Head of caudate nucleus (tissue), 42 donors: ENCODE data around the gene SMCHD1.
"Not testable (repeated sequence)": the region's sequence is repeated elsewhere in the genome, so short reads cannot be mapped to it uniquely, and the experiment has no call there.

Source experiments
- DNase-seq, 42 donors: peaks; one replicate each; pipeline versions ENCODE4 v3.0.0 to v3.0.0-alpha.2; 2020 to 2021; ENCODE audit warnings: mixed read lengths in 7 of 42
- intact Hi-C: fragments of 100-400 bp; cut with DNase I; formaldehyde crosslinking; loops from one replicate; pipeline ENCODE4 v1.15.0; 2022

SMCHD1 gene

DNA sequence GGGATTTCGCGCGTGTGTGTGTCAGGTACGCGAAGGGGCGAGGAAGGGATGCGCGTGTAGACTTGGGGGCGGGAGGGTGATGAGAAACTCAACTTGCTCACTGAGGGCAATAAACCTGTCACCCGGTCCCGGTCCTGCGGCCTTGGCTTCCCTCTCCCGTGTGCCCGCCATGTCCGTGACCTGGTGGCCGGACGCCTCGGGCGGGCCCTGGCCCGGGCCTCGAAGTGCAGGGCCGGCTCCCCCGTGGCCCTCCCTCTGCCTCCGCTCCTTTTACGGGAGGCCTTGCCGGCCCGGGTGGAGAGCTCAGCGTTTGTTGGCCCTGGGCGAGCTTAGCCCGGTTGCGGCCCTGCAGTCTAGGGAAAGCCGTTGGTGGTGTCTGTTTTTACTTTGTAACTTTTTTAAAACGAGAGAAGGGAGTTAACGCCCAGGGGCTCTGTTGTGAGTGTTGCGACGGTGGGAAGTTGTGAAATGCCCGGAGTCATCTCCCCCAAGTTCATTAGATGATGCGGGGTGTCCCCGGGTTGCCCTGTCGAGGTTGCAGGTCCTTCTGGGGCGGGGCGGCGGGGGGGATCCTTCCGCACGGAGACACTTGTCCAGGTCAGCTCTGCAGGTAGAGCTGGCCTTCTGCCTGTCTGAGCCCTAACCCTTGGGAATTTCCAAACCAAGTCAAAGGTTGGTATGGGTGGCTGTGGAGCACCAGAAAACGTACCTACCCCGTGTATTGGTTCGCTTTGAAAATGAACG, 883 bp downstream of the SMCHD1 start:
- DNase-seq: peak in 18 of 42 donors; percentile 6 to 51 (median 22)
- intact Hi-C loops: loop anchor here (5.0 kb wide), 1 partner anchor 84 kb away; the partner anchor contains the start of genes METTL4 and NDC80

DNA sequence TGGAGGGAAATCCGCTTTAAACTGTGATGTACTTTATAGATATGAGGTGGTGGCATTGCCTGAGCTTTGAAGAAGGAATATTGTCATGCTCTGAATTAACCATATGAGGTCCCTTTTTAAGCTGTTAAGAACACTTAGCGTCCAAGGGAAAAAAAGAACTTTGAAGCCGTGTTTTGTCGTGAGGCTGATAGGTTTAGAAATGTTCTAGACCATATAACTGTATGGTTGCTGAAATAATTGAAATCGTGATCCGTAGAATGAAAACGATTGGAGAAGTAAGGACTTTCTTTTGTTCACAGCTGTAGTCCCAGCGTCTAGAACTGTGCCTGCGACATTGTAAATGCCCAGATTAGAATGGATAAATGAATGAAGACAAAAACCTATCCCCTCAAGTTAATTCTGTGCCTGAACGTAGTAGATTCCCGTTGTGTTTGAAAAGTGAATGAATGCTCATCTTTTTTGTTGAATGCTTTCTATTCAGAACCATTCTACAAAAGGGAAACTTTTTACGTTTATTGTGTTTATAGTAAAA, 1.5 kb downstream of the SMCHD1 start:
- no peak for DNase-seq

DNA sequence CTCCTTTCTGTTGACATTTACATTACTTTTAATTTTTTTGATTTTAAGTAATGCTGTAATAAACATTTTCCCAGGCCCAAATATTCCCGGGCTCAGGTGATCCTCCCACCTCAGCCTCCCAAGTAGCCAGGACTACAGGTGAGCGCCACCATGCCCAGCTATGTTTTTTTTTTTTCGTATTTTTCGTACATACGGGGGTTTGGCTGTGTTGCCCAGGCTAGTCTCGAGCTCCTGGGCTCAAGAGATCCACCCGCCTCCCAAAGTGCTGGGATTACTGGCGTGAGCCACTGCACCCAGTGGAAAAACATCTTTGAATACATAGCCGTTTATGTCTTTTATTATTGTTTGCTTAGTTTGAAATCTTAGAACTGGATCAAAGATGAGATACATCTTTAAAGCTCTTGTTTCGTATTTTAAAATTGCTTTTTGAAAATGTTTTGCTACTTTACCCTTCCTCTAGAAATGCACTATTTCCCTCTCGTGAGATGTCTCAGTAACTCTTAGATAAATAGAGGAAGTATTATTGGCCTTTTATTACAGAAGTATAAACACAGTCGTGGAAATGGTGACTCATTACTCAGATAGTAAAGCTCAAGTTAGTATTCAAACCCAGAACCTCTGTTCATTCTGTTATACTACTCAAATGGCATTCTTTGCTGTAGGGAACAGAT, 2.4 kb downstream of the SMCHD1 start:
- intact Hi-C loops: loop anchor here (5.0 kb wide), 1 partner anchor 86 kb away; the partner anchor contains the start of genes METTL4 and NDC80
- DNase-seq: no peak

More for the DNA sequence above, 1.5 kb downstream of the SMCHD1 start:
- intact Hi-C loops: loop anchor here (5.0 kb wide), 1 partner anchor 85 kb away; the partner anchor contains the start of genes METTL4 and NDC80

GRCh38 chr18:2660849-2661248, 5.3 kb downstream of the SMCHD1 start:
- DNase-seq, intact Hi-C loops: not testable (repeated sequence)

GRCh38 chr18:2662288-2662687, 6.8 kb downstream of the SMCHD1 start:
- intact Hi-C loops, DNase-seq: not testable (repeated sequence)

DNA sequence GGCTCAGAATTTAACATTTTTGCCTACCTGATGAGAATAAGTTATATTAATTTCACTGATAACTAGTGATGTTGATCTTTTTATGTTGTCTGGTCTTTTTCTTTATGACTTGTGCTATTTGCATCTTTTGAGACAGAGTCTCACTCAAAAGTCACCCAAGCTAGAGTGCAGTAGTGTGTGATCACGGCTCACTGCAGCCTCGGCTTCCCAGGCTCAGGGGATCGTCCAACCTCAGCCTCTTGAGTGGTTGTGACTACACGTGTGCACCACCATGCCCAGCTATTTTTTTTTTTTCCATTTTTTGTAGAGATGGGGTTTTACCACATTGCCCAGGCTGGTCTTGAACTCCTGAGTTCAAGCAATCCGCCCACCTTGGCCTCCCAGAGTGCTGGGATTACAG, 7.5 kb downstream of the SMCHD1 start:
- intact Hi-C loops: no loop called here

GRCh38 chr18:2672410-2672809, 16.9 kb downstream of the SMCHD1 start:
- DNase-seq: no peak
- intact Hi-C loops: no loop called here

More for the DNA sequence above, 7.5 kb downstream of the SMCHD1 start:
- no peak for DNase-seq

DNA sequence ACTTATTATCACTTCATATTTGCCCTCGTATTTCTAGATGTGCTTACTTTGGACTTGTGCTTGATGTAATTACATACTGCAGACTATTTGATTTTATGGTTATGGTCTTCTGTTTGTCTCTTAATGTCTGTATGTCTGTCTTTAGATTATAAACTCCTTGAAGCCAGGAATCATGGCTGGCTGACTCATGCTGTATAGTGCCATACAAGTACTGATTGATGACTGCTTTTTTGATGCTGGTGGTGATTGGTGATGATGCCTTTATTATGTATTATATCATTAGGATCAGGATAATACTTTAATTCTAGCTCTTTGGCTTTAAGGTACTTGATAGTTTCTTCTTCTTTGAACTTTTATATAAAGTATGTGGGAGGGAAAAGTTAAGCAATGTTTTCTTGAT, 17.3 kb downstream of the SMCHD1 start:
- no peak for DNase-seq
- intact Hi-C loops: no loop called here

DNA sequence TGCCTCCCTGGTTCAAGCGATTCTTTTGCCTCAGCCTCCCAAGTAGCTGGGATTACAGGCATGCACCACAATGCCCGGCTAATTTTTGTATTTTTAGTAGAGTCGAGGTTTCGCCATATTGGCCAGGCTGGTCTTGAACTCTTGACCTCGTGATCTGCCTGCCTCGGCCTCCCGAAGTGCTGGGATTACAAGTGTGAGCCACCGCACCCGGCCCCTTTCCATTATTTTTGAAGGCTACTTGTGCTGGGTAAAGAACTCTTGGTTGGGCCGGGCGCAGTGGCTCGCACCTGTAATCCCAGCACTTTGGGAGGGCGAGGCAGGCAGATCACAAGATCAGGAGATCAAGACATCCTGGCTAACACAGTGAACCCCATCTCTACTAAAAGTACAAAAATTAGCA, 23.4 kb downstream of the SMCHD1 start:
- intact Hi-C loops, DNase-seq: not testable (repeated sequence)

- intact Hi-C loops: no loop called here
- DNase-seq: no peak
Observed at GRCh38 chr18:2680216-2680792, 24.8 kb downstream of the SMCHD1 start.

DNA sequence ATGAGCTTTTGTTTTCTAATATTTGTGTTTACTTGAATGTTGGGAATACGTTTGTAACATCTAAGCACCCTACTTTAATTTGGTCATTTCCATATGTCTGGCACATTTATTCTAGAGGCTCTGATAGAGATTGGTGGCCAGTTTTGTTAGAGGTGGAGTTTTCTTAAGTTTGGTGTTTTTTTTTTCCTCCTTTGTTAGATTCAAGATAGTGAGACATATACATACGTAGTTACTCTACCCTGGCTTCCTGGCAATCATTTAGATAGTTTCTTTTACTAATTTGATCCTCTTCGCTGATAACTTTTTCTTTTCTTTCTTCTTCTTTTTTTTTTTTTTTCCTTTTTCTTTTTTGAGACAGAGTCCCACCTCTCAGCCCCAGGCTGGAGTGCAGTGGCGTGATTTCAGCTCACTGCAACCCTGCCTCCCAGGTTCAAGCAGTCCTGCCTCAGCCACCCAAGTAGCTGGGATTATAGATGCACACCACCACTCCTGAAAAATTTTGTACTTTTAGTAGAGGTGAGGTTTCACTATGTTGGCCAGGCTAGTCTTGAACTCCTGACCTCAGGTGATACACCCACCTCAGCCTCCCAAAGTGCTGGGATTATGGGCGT, 26.6 kb downstream of the SMCHD1 start:
- intact Hi-C loops: no loop called here
- DNase-seq: no peak

DNA sequence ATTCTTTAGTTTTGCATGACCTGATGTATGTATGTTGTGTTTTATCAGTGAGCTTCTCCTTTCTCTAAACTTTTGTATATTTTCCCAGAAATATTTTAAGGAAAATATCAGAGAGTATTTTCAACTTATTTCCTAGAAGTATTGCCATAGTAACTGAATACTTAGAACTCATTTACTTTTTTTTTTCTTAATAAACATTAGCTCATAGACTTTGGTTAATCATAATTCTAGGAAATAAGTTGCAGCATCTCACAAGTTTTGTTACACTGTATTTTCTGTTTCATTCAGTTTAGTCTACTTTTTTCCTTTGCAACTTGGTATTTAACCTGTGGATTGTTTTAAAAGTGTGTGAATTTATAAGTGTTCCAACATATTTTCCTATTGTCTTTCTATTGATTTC, 27.5 kb downstream of the SMCHD1 start:
- DNase-seq: no peak
- intact Hi-C loops: no loop called here

DNA sequence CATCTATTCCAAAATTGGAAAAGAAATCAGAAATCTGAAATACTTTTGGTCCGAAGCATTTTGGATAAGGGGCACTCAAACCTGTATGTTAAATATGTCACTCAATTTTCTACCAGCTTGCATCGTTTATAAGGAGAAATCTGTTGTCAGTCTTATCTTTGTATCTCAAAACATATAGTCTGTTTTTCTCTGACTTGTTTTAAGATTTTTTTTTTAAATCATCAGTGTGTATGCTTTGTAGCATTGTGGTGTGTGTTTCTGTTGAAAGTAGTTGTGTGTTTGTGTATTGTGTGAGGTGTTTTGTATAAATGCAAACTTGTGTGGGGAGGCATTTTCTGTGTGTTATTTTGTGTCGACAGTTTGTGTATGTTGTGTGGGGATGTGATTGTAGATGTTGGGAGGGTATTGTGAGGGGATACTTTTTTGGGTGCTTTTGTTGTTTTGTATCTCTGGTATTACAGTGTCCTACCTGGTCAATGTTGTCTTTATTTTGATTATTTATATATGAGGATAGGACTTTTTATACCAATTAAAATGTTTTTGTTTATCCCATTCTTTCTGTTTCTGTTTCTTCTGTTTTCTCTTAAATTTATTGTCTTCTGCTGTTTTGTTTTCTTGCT, 30.9 kb downstream of the SMCHD1 start:
- intact Hi-C loops: no loop called here
- no peak for DNase-seq

GRCh38 chr18:2687390-2688001, 32.0 kb downstream of the SMCHD1 start:
- intact Hi-C loops: no loop called here
- no peak for DNase-seq

- intact Hi-C loops: no loop called here
- DNase-seq: no peak
Observed at GRCh38 chr18:2692508-2692907, 37.0 kb downstream of the SMCHD1 start.

DNA sequence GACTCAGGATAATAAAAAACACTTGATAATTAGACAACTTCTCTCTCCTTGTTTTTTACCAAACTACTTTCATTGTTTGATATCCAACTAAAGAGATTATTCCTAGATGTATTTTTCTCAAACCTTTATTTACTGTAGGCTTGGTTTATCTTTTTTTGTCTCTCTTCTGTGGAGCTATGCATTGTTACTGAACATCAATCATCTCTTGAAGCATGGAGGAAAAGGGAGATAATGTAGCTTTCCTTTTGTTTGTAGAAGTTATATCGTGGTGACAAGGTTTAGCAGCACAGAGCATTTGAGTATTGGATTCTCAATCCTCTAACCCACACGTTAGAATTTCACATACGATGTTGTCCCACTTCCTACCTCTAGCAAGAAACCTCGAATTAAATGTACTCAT, 41.7 kb downstream of the SMCHD1 start:
- intact Hi-C loops: no loop called here
- DNase-seq: no peak

DNA sequence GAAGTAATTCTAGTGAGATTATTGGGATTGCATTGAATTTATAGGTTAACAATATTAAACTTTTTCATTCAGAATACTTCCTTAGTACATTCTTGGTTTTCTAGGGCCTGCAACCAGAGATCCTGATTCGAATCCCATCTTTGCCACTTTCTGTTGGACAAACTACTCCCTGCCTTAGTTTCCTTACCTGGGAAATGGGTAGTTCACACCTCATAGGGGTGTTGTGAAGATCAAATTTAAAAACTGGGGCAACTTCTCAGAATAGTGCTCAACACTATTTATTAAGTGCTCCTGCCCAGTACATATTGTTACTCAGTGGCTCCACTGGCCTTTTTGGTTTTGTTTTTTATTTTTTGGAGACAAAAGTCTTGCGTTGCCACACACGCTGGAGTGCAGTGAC, 43.5 kb downstream of the SMCHD1 start:
- intact Hi-C loops: no loop called here
- DNase-seq: no peak

DNA sequence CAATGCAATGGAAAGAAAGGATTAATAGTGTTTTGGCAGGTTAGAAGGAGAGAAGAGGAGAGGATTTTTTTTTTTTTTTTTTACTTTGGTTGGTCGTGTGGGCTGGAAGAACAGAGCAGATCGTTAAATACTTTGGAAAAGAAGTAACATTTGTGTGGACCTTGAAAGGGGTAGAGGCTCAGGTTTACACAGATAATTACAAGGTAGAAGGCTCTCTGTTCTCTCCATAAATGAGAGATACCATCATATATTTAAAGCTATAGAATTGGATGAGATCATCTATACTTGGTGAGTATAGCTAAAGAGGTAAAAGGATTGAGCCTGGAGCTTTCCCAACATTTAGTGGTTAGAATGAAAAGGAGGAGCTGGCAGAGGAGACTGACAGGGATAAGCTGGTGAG, 49.0 kb downstream of the SMCHD1 start:
- intact Hi-C loops: no loop called here
- no peak for DNase-seq

DNA sequence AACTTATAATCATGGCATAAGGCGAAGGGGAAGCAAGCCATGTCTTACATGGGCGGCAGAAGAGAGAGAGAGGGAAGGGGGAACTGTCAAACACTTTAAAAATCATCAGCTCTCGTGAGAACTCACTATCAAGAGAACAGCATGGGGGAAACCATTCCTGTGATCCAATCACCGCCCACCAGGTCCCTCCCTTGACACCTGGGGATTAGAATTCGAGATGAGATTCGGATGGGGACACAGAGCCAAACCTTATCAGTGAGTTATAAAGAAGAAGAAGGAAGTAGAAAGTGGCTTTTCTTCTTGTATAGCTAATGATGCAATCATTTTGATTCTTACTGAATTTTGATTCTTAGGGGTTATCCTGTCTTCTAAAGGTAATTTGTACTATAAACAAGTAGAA, 51.4 kb downstream of the SMCHD1 start:
- intact Hi-C loops: no loop called here
- no peak for DNase-seq
